Measurements from ENCODE around the gene CKM.

DNA sequence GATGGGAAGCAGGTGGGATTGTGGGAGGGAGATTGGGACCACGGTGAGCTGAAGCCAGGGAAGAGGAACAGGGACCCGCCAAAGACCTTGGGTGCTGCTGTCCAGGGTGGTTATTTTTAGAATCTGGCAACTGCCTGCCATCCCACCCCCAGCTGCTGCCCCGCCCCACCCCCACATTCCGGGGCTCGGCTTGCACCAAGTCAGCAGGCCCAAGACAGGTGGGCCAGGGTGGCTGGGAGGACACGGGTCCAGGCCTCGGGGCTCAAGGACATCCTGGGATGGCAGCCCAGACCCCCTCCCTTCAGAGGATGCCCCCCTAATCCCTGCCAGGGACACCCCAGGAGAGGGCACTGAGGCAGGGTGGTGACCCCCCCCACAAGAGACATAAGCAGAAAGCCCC, 827 bp downstream of the CKM start:
- TF ChIP-seq, protein P1, sequence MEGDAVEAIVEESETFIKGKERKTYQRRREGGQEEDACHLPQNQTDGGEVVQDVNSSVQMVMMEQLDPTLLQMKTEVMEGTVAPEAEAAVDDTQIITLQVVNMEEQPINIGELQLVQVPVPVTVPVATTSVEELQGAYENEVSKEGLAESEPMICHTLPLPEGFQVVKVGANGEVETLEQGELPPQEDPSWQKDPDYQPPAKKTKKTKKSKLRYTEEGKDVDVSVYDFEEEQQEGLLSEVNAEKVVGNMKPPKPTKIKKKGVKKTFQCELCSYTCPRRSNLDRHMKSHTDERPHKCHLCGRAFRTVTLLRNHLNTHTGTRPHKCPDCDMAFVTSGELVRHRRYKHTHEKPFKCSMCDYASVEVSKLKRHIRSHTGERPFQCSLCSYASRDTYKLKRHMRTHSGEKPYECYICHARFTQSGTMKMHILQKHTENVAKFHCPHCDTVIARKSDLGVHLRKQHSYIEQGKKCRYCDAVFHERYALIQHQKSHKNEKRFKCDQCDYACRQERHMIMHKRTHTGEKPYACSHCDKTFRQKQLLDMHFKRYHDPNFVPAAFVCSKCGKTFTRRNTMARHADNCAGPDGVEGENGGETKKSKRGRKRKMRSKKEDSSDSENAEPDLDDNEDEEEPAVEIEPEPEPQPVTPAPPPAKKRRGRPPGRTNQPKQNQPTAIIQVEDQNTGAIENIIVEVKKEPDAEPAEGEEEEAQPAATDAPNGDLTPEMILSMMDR (IDR thresholded peaks at IDR 0.05), result no peak
- TF ChIP-seq POLR2AphosphoS5 (IDR thresholded peaks at IDR 0.05) (no peak), POLR2A (IDR thresholded peaks at IDR 0.05) (no peak)
